Motor neuron (in vitro differentiated cells): Measurements from ENCODE around the gene CFAP61. TPM values are rescaled to one million over a fixed set of nuclear protein-coding genes. Genes with fewer than 3 reads are reported as not detected.

ENCODE experiments used
- ATAC-seq, 8 experiments: fragments of 200-7000 bp; cut with Tn5 transposase; replicated peaks in 6 of 8; 2 replicates each; pipeline ENCODE4 v1.8.0; 2021; ENCODE audit warnings: mild to moderate bottlenecking in 8 of 8, moderate library complexity in 8 of 8
- H3K27ac ChIP-seq, 2 donors: fragments of 250-450 bp; sonication (Bioruptor Pico); 2 replicates each; pipeline ENCODE4 v1.9.0; 2021; ENCODE audit warnings: antibody characterized with exemption in 2 of 2, mild to moderate bottlenecking in 2 of 2, moderate library complexity in 1 of 2
- H3K4me1 ChIP-seq, 2 donors: fragments of 250-450 bp; sonication (Bioruptor Pico); replicated peaks in 1 of 2; 2 replicates each; pipeline ENCODE4 v1.6.1; 2021; ENCODE audit warnings: antibody characterized with exemption in 2 of 2, mild to moderate bottlenecking in 2 of 2, moderate library complexity in 1 of 2
- H3K4me3 ChIP-seq, 5 donors: fragments of 250-450 bp; sonication (Bioruptor Pico); 2 replicates each; pipeline ENCODE4 v1.9.0; 2021; ENCODE audit warnings: antibody characterized with exemption in 5 of 5, mild to moderate bottlenecking in 5 of 5, moderate library complexity in 4 of 5
- WGBS, 10 experiments: fragments of 450-650 bp; shearing (Covaris generic); methylation state at CpG; one replicate each; pipeline ENCODE4 v1.0.0; 2022; 5-methylcytosine and 5-hydroxymethylcytosine counted together
- in situ Hi-C, 9 experiments: fragments of 400-800 bp; cut with MboI; loops; one replicate each; pipeline ENCODE4 v1.15.0; 2021; ENCODE audit warnings: low sequenced_read_pairs in 9 of 9, low pct_unique_long_range_greater_than_20kb in 2 of 9; ENCODE audit not compliant: unreplicated experiment in 9 of 9
- total RNA-seq, 8 experiments: library from RNA; unstranded; fragments of 300-600 nt; gene quantifications; 2 replicates each; pipeline versions ENCODE4 v1.2.3 to v1.2.4, GENCODE V29; 2022

Gene CFAP61
- total RNA-seq, 8 experiments from 2014 or later = 0.36 to 13.0 (median 1.3) TPM

- peaks cover 0 to 5% of the 10 kb centered on the region in 2 donors for H3K4me1 ChIP-seq
- ATAC-seq = peak in 2 of 8 experiments; percentile 28 to 50
- 0 to 60% (median 34%) methylated on average over 1 to 4 of the region's 4 CpGs; no CpG with 5 or more reads in 4 of the 10 experiments for WGBS, 10 experiments
- in situ Hi-C loops = no loop called here
- H3K27ac ChIP-seq = no peak overlapping the region
- no peak overlapping the region for H3K4me3 ChIP-seq
Measured at GRCh38 chr20:20161611-20162010, 109.3 kb downstream of the CFAP61 start.

- WGBS, 10 experiments = 10 to 86% (median 71%) methylated on average over 1 to 3 of the region's 3 CpGs; no CpG with 5 or more reads in 4 of the 10 experiments
- in situ Hi-C loops = no loop called here
- Histone ChIP-seq H3K4me1 (peaks cover 0 to 5% of the 10 kb centered on the region in 2 donors), H3K4me3 (no peak overlapping the region), H3K27ac (no peak overlapping the region)
- ATAC-seq = no peak
Measured at GRCh38 chr20:20167698-20168097, 115.4 kb downstream of the CFAP61 start.

- in situ Hi-C loops = no loop called here
- Histone ChIP-seq H3K4me3 (no peak overlapping the region), H3K27ac (no peak overlapping the region), H3K4me1 (peaks cover 0 to 2% of the 10 kb centered on the region in 2 donors)
- 17 to 100% (median 67%) methylated on average over 1 of the region's 1 CpG; no CpG with 5 or more reads in 3 of the 10 experiments for WGBS, 10 experiments
- peak in 1 of 8 experiments; percentile 68 for ATAC-seq
Measured at GRCh38 chr20:20173254-20173653, 120.9 kb downstream of the CFAP61 start.

- peaks cover 0 to 5% of the 10 kb centered on the region in 2 donors for H3K4me1 ChIP-seq
- H3K27ac ChIP-seq = no peak overlapping the region
- no peak overlapping the region for H3K4me3 ChIP-seq
- ATAC-seq = peak in 1 of 8 experiments; percentile 51
- 34 to 86% (median 65%) methylated on average over 1 to 10 of the region's 10 CpGs; no CpG with 5 or more reads in 1 of the 10 experiments for WGBS, 10 experiments
- in situ Hi-C loops = no loop called here
Measured at GRCh38 chr20:20174089-20174835, 121.9 kb downstream of the CFAP61 start.

GRCh38 chr20:20181322-20181721 is 129.0 kb downstream of the CFAP61 start:
- H3K4me1 ChIP-seq = peaks cover 0 to 5% of the 10 kb centered on the region in 2 donors
- H3K4me3 ChIP-seq = no peak overlapping the region
- no peak for ATAC-seq
- 0 to 100% (median 92%) methylated on average over 1 to 2 of the region's 3 CpGs; no CpG with 5 or more reads in 2 of the 10 experiments for WGBS, 10 experiments
- no peak overlapping the region for H3K27ac ChIP-seq
- in situ Hi-C loops = no loop called here

- 0 to 63% (median 57%) methylated on average over 1 of the region's 1 CpG; no CpG with 5 or more reads in 1 of the 10 experiments for WGBS, 10 experiments
- in situ Hi-C loops = no loop called here
- no peak overlapping the region for H3K27ac ChIP-seq
- ATAC-seq = peak in 1 of 8 experiments; percentile 17
- H3K4me3 ChIP-seq = no peak overlapping the region
- no peaks in the 10 kb centered on the region for H3K4me1 ChIP-seq
Measured at GRCh38 chr20:20184149-20184548, 131.8 kb downstream of the CFAP61 start.

- H3K27ac ChIP-seq = no peak overlapping the region
- 20 to 100% (median 79%) methylated on average over 1 to 2 of the region's 2 CpGs; no CpG with 5 or more reads in 6 of the 10 experiments for WGBS, 10 experiments
- in situ Hi-C loops = no loop called here
- ATAC-seq = no peak
- no peaks in the 10 kb centered on the region for H3K4me1 ChIP-seq
- H3K4me3 ChIP-seq = no peak overlapping the region
Measured at GRCh38 chr20:20184706-20185105, 132.4 kb downstream of the CFAP61 start.

GRCh38 chr20:20188647-20189046 is 136.3 kb downstream of the CFAP61 start:
- in situ Hi-C loops = no loop called here
- 0 to 83% (median 60%) methylated on average over 1 of the region's 1 CpG; no CpG with 5 or more reads in 3 of the 10 experiments for WGBS, 10 experiments
- Histone ChIP-seq H3K4me1 (no peaks in the 10 kb centered on the region), H3K4me3 (no peak overlapping the region), H3K27ac (no peak overlapping the region)
- no peak for ATAC-seq

GRCh38 chr20:20192366-20192765 is 140.0 kb downstream of the CFAP61 start:
- Histone ChIP-seq H3K4me1 (peaks cover 0 to 6% of the 10 kb centered on the region in 2 donors), H3K4me3 (no peak overlapping the region), H3K27ac (no peak overlapping the region)
- in situ Hi-C loops = no loop called here
- 34 to 100% (median 80%) methylated on average over 1 to 5 of the region's 6 CpGs; no CpG with 5 or more reads in 1 of the 10 experiments for WGBS, 10 experiments
- no peak for ATAC-seq

- no peak overlapping the region for H3K27ac ChIP-seq
- no peak for ATAC-seq
- H3K4me3 ChIP-seq = no peak overlapping the region
- H3K4me1 ChIP-seq = peaks cover 8 to 22% of the 10 kb centered on the region in 2 donors
- WGBS, 10 experiments = 0 to 94% (median 73%) methylated on average over 1 to 6 of the region's 6 CpGs; no CpG with 5 or more reads in 1 of the 10 experiments
- in situ Hi-C loops = no loop called here
Measured at GRCh38 chr20:20195021-20195705, 142.8 kb downstream of the CFAP61 start.

- Histone ChIP-seq H3K4me3 (no peak overlapping the region), H3K27ac (no peak overlapping the region), H3K4me1 (peaks cover 10 to 24% of the 10 kb centered on the region in 2 donors)
- WGBS, 10 experiments = 39 to 97% (median 86%) methylated on average over 3 to 10 of the region's 10 CpGs; no CpG with 5 or more reads in 1 of the 10 experiments
- in situ Hi-C loops = no loop called here
- ATAC-seq = no peak
Measured at GRCh38 chr20:20196610-20197009, 144.3 kb downstream of the CFAP61 start.

GRCh38 chr20:20198011-20198410 is 145.7 kb downstream of the CFAP61 start:
- H3K4me1 ChIP-seq = peaks cover 10 to 24% of the 10 kb centered on the region in 2 donors
- in situ Hi-C loops = no loop called here
- H3K4me3 ChIP-seq = no peak overlapping the region
- ATAC-seq = no peak
- no peak overlapping the region for H3K27ac ChIP-seq
- WGBS, 10 experiments = 17 to 100% (median 91%) methylated on average over 1 of the region's 1 CpG; no CpG with 5 or more reads in 3 of the 10 experiments
